Lower leg skin (tissue), 3 donors: ENCODE measurements around the gene WNT10A.

Experiments
- CTCF ChIP-seq, 3 donors: fragments of 450-650 bp; IDR thresholded peaks; one replicate each; pipeline ENCODE4 v1.5.1; 2016; ENCODE audit warnings: antibody characterized with exemption in 3 of 3, mild to moderate bottlenecking in 3 of 3, moderate library complexity in 2 of 3
- POLR2A ChIP-seq, 2 donors: fragments of 450-650 bp; IDR thresholded peaks; one replicate each; pipeline ENCODE4 v1.6.1; 2016 to 2017; ENCODE audit warnings: antibody characterized with exemption in 2 of 2, mild to moderate bottlenecking in 1 of 2, moderate library complexity in 1 of 2

- TF ChIP-seq CTCF (IDR thresholded peaks at IDR 0.05): no peak
- no peak for TF ChIP-seq POLR2A (IDR thresholded peaks at IDR 0.05)
Observed at GRCh38 chr2:218894880-218895157, 14.2 kb downstream of the WNT10A start.
